SH-SY5Y (cell line): ENCODE results near the gene ZIC2.

ENCODE experiments used
- GATA2 ChIP-seq: IDR thresholded peaks from 2 replicates; pipeline ENCODE4 v1.6.1; 2011; ENCODE audit warnings: mild to moderate bottlenecking, low read depth, low read length
- GATA3 ChIP-seq: IDR thresholded peaks from 2 replicates; pipeline ENCODE4 v1.6.1; 2011; ENCODE audit warnings: low read depth, mild to moderate bottlenecking, low read length, moderate library complexity

GRCh38 chr13:99998261-99998660 lies 16.7 kb downstream of the ZIC2 start:
- TF ChIP-seq GATA2 (no peak), GATA3 (no peak)
